Measurements from ENCODE around the gene HOXD4.

DNA sequence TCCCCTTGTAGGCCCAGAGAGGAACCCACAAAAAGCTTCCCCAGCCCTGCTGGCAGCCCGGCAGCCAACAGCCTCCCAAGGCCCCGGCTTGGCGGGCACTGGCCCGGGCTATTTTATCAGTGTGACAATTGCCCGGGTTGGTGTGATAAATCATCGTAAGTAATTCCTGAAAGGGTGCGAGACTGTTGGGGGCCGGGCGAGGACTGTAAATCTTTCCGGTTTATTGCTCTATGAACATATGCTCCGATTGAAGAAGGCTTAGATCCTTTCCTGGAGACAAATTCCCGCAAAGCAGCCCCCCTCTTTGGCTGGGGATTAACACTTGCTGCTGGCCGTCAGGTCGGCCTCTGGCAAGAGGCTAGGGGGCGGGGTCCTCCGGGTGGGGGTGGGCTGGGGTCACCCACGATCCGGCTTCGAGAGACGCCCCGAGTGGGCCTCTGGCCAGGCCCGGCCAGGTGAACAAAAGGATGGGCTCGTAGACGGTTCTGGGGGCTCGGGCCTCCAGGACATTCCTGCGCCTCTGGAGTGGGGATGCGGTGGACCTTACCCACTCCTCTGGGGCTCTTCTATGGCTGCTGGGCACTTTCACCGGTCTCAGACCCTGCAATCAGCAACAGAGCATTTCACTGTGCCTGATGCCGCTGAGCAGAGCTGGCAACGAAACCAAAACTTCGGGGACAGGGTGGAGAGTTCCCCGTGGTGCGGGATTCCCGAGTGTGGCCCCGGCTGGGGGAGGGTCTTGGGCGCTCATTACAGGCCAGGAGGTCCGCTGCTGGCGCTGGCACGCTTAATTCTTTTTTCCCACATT, 7.7 kb downstream of the HOXD4 start:
- TF ChIP-seq, protein P1, sequence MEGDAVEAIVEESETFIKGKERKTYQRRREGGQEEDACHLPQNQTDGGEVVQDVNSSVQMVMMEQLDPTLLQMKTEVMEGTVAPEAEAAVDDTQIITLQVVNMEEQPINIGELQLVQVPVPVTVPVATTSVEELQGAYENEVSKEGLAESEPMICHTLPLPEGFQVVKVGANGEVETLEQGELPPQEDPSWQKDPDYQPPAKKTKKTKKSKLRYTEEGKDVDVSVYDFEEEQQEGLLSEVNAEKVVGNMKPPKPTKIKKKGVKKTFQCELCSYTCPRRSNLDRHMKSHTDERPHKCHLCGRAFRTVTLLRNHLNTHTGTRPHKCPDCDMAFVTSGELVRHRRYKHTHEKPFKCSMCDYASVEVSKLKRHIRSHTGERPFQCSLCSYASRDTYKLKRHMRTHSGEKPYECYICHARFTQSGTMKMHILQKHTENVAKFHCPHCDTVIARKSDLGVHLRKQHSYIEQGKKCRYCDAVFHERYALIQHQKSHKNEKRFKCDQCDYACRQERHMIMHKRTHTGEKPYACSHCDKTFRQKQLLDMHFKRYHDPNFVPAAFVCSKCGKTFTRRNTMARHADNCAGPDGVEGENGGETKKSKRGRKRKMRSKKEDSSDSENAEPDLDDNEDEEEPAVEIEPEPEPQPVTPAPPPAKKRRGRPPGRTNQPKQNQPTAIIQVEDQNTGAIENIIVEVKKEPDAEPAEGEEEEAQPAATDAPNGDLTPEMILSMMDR (IDR thresholded peaks at IDR 0.05): no peak
- TF ChIP-seq POLR2A (IDR thresholded peaks at IDR 0.05): no peak
